WTC11 (cell line): Measurements from ENCODE around the gene NTN5. TPM values are rescaled to one million over a fixed set of nuclear protein-coding genes. Genes with fewer than 3 reads are reported as not detected.

Source experiments
- ATAC-seq: fragments of 200-7000 bp; cut with Tn5 transposase; 2 replicates; pipeline ENCODE4 v1.10.0; 2021; ENCODE audit warnings: mild to moderate bottlenecking, moderate library complexity
- CTCF ChIA-PET: fragments of 300-600 bp; sonication (Branson Sonifier 250); formaldehyde crosslinking; loops from one replicate; lab custom pipeline; 2021; ENCODE audit warnings: antibody characterized with exemption; lab: Charles Lee
- POLR2A ChIA-PET: fragments of 350-600 bp; sonication (Branson Sonifier 250); formaldehyde crosslinking; loops from one replicate; lab custom pipeline; 2021; ENCODE audit warnings: antibody characterized with exemption; lab: Charles Lee
- DNase-seq: peaks from one replicate; pipeline ENCODE4 v3.0.0; 2021; ENCODE audit warnings: low spot score
- H3K27ac Mint-ChIP-seq: 2 replicates; pipeline ENCODE4 v1.8.0; 2021; ENCODE audit warnings: mixed read lengths
- H3K27me3 Mint-ChIP-seq: 2 replicates; pipeline ENCODE4 v1.8.0; 2021; ENCODE audit warnings: low read depth, mild to moderate bottlenecking, moderate library complexity, mixed read lengths
- H3K36me3 Mint-ChIP-seq: 2 replicates; pipeline ENCODE4 v1.8.0; 2021; ENCODE audit warnings: mixed read lengths
- H3K4me1 Mint-ChIP-seq: 2 replicates; pipeline ENCODE4 v1.8.0; 2022; ENCODE audit warnings: mixed read lengths
- H3K4me3 Mint-ChIP-seq: 2 replicates; pipeline ENCODE4 v1.8.0; 2021; ENCODE audit warnings: mild to moderate bottlenecking, moderate library complexity, mixed read lengths
- H3K9me3 Mint-ChIP-seq: 2 replicates; pipeline ENCODE4 v1.8.0; 2021; ENCODE audit warnings: mixed read lengths
- ARID4B ChIP-seq: sonication (generic); formaldehyde crosslinking; IDR thresholded peaks from 2 replicates; pipeline ENCODE4 v1.8.0; 2023; ENCODE audit warnings: missing genetic modification reagents, mild to moderate bottlenecking, borderline replicate concordance
- ATF2 ChIP-seq: sonication (generic); formaldehyde crosslinking; IDR thresholded peaks from 2 replicates; pipeline ENCODE4 v1.8.1; 2022; ENCODE audit warnings: low read depth, missing genetic modification reagents, borderline replicate concordance
- ATF3 ChIP-seq: sonication (generic); formaldehyde crosslinking; conservative IDR thresholded peaks from 2 replicates; pipeline ENCODE4 v1.8.1; 2022; ENCODE audit warnings: mild to moderate bottlenecking, missing genetic modification reagents
- EMX1 ChIP-seq: fragments of 250-450 bp; sonication (Bioruptor Pico); IDR thresholded peaks from 2 replicates; pipeline ENCODE4 v1.8.0; 2021; ENCODE audit warnings: mild to moderate bottlenecking
- ESRRA ChIP-seq: sonication (generic); formaldehyde crosslinking; IDR thresholded peaks from 2 replicates; pipeline ENCODE4 v1.8.1; 2022; ENCODE audit warnings: mild to moderate bottlenecking, missing genetic modification reagents, borderline replicate concordance
- GTF2I ChIP-seq: fragments of 250-450 bp; sonication (Bioruptor Pico); conservative IDR thresholded peaks from 2 replicates; pipeline ENCODE4 v1.4.0; 2021; ENCODE audit warnings: mild to moderate bottlenecking
- HMGXB4 ChIP-seq: sonication (generic); formaldehyde crosslinking; IDR thresholded peaks from 2 replicates; pipeline ENCODE4 v1.8.1; 2023; ENCODE audit warnings: mild to moderate bottlenecking, moderate library complexity, missing genetic modification reagents
- JUN ChIP-seq: sonication (generic); formaldehyde crosslinking; IDR thresholded peaks from 2 replicates; pipeline ENCODE4 v1.8.0; 2023; ENCODE audit warnings: mild to moderate bottlenecking, missing genetic modification reagents
- MLX ChIP-seq: sonication (generic); formaldehyde crosslinking; IDR thresholded peaks from 2 replicates; pipeline ENCODE4 v1.8.1; 2023; ENCODE audit warnings: mild to moderate bottlenecking, missing genetic modification reagents, moderate library complexity
- NFE2L1 ChIP-seq: sonication (generic); formaldehyde crosslinking; IDR thresholded peaks from 2 replicates; pipeline ENCODE4 v1.8.1; 2023; ENCODE audit warnings: missing genetic modification reagents
- NR3C1 ChIP-seq: sonication (generic); formaldehyde crosslinking; conservative IDR thresholded peaks from 2 replicates; pipeline ENCODE4 v1.8.1; 2023; ENCODE audit warnings: low read depth, mild to moderate bottlenecking, missing genetic modification reagents
- PREB ChIP-seq: sonication (generic); formaldehyde crosslinking; IDR thresholded peaks from 2 replicates; pipeline ENCODE4 v1.8.1; 2022; ENCODE audit warnings: mild to moderate bottlenecking, missing genetic modification reagents, moderate library complexity, borderline replicate concordance
- PRRX2 ChIP-seq: fragments of 250-450 bp; sonication (Bioruptor Pico); IDR thresholded peaks from 2 replicates; pipeline ENCODE4 v1.8.0; 2021; ENCODE audit warnings: mild to moderate bottlenecking
- SMAD3 ChIP-seq: sonication (generic); formaldehyde crosslinking; IDR thresholded peaks from 2 replicates; pipeline ENCODE4 v1.8.0; 2022; ENCODE audit warnings: missing genetic modification reagents, mild to moderate bottlenecking, borderline replicate concordance
- TEAD4 ChIP-seq: sonication (generic); formaldehyde crosslinking; IDR thresholded peaks from 2 replicates; pipeline ENCODE4 v1.8.0; 2022; ENCODE audit warnings: mild to moderate bottlenecking, missing genetic modification reagents
- ZBTB21 ChIP-seq: sonication (generic); formaldehyde crosslinking; IDR thresholded peaks from 2 replicates; pipeline ENCODE4 v1.8.1; 2023; ENCODE audit warnings: mild to moderate bottlenecking, missing genetic modification reagents, borderline replicate concordance
- ZNF219 ChIP-seq: sonication (generic); formaldehyde crosslinking; IDR thresholded peaks from 2 replicates; pipeline ENCODE4 v1.8.0; 2023; ENCODE audit warnings: missing genetic modification reagents, mild to moderate bottlenecking, borderline replicate concordance
- ZNF232 ChIP-seq: sonication (generic); formaldehyde crosslinking; IDR thresholded peaks from 2 replicates; pipeline ENCODE4 v1.8.0; 2022; ENCODE audit warnings: mild to moderate bottlenecking, missing genetic modification reagents
- ZNF416 ChIP-seq: fragments of 250-450 bp; sonication (Bioruptor Pico); IDR thresholded peaks from 2 replicates; pipeline ENCODE4 v1.9.0; 2021; ENCODE audit warnings: mild to moderate bottlenecking, inconsistent platforms
- ZNF425 ChIP-seq: fragments of 250-450 bp; sonication (Bioruptor Pico); conservative IDR thresholded peaks from 2 replicates; pipeline ENCODE4 v1.9.0; 2021; ENCODE audit warnings: mild to moderate bottlenecking
- ZNF671 ChIP-seq: fragments of 250-450 bp; sonication (Bioruptor Pico); IDR thresholded peaks from 2 replicates; pipeline ENCODE4 v1.8.0; 2021; ENCODE audit warnings: mild to moderate bottlenecking
- ZSCAN18 ChIP-seq: fragments of 250-450 bp; sonication (Bioruptor Pico); IDR thresholded peaks from 2 replicates; pipeline ENCODE4 v2.1.2; 2022; ENCODE audit warnings: mild to moderate bottlenecking, moderate library complexity
- total RNA-seq: library from RNA; stranded (reverse); gene quantifications from 3 replicates; pipeline ENCODE4 v1.2.3, GENCODE V29; 2021

The NTN5 gene
- total RNA-seq, 1 experiment from 2014 or later, result 0.28 TPM

GRCh38 chr19:48630296-48631063, 42.3 kb downstream of the NTN5 start:
- H3K36me3 Mint-ChIP-seq, result no peaks in the 10 kb centered on the region
- no peaks in the 10 kb centered on the region for H3K27me3 Mint-ChIP-seq
- DNase-seq (peak; percentile 72), ATAC-seq (peak; percentile 11)
- peak overlapping the region; percentile 71 for H3K4me3 Mint-ChIP-seq
- H3K27ac Mint-ChIP-seq, result peak overlapping the region; percentile 99
- no peaks in the 10 kb centered on the region for H3K9me3 Mint-ChIP-seq
- ChIA-PET CTCF (interaction anchor here (0.6 to 3.0 kb wide), 25 partner anchors 8 to 363 kb away, joined by 3 to 20 read pairs (median 4); partner anchors contain the start of genes CA11, FAM83E, RPL18 and RUVBL2), POLR2A (interaction anchor here (0.5 to 3.4 kb wide), 16 partner anchors 9 to 363 kb away, joined by 3 to 23 read pairs (median 4); partner anchors contain the start of genes CA11, FAM83E, RPL18 and RUVBL2)
- H3K4me1 Mint-ChIP-seq, result peaks cover 32% of the 10 kb centered on the region
- TF ChIP-seq ZNF219 (CRISPR knock-in tag), result no peak
- no peak for TF ChIP-seq SMAD3 (CRISPR knock-in tag)
- TF ChIP-seq ATF3 (CRISPR knock-in tag), result no peak
- peak; percentile 26; the same call in 1 of the 2 replicates for TF ChIP-seq EMX1 (CRISPR knock-in tag)
- TF ChIP-seq NFE2L1, result no peak
- TF ChIP-seq ZNF425, result 0 out of 2 replicates have a peak, but pooled peaks have one; percentile 31
- TF ChIP-seq ZSCAN18, result no peak
- TF ChIP-seq ZBTB21 (CRISPR knock-in tag), result no peak
- TF ChIP-seq ZNF232, result 0 out of 2 replicates have a peak, but pooled peaks have one; percentile 28
- no peak; the same call in 1 of the 2 replicates for TF ChIP-seq ARID4B (CRISPR knock-in tag)
- TF ChIP-seq ZNF671 (CRISPR knock-in tag), result no peak
- TF ChIP-seq TEAD4 (CRISPR knock-in tag), result no peak
- no peak for TF ChIP-seq ATF2 (CRISPR knock-in tag)
- TF ChIP-seq MLX (CRISPR knock-in tag), result no peak
- peak; percentile 92 for TF ChIP-seq ZNF416
- 0 out of 2 replicates have a peak, but pooled peaks have one; percentile 71 for TF ChIP-seq NR3C1 (CRISPR knock-in tag)
- 0 out of 2 replicates have a peak, but pooled peaks have one; percentile 28 for TF ChIP-seq HMGXB4 (CRISPR knock-in tag)
- TF ChIP-seq JUN (CRISPR knock-in tag), result no peak
- no peak for TF ChIP-seq GTF2I
- TF ChIP-seq PRRX2 (CRISPR knock-in tag), result peak; percentile 93
- no peak for TF ChIP-seq ESRRA (CRISPR knock-in tag)
- TF ChIP-seq PREB (CRISPR knock-in tag), result no peak
